B cell (primary cell): ENCODE data around the gene VIPR2. TPM values are rescaled to one million over a fixed set of nuclear protein-coding genes. Genes with fewer than 3 reads are reported as not detected.

Source experiments
- ATAC-seq: fragments of 200-7000 bp; cut with Tn5 transposase; one replicate; pipeline ENCODE4 v1.10.0; 2021; ENCODE audit warnings: low read depth, mild to moderate bottlenecking, moderate number of reproducible peaks, moderate library complexity
- CTCF ChIA-PET: fragments of 350-600 bp; sonication (Branson Sonifier 250); formaldehyde crosslinking; loops from one replicate; lab custom pipeline; 2021; ENCODE audit warnings: antibody characterized with exemption, inconsistent platforms; lab: Charles Lee
- POLR2A ChIA-PET: fragments of 350-600 bp; sonication (Branson Sonifier 250); formaldehyde crosslinking; loops from one replicate; lab custom pipeline; 2021; ENCODE audit warnings: antibody characterized with exemption; lab: Charles Lee
- DNase-seq: peaks from one replicate; pipeline ENCODE4 v3.0.0; 2013
- H2AFZ ChIP-seq: 2 replicates; pipeline ENCODE4 v1.6.1; 2012; ENCODE audit warnings: mild to moderate bottlenecking, low read depth, low read length; ENCODE audit not compliant: insufficient read depth, poor library complexity, severe bottlenecking
- H3K27ac ChIP-seq, 2 donors: 1 replicate in 1 of 2; 2 replicates in 1 of 2; pipeline ENCODE4 v1.5.1; 2012 to 2013; ENCODE audit warnings: low read length in 2 of 2, mild to moderate bottlenecking in 2 of 2, moderate library complexity in 1 of 2
- H3K27me3 ChIP-seq, 4 experiments: fragments of 200-600 bp in 1 of 4; sonication (generic) in 1 of 4; replicated peaks in 1 of 4; 1 replicate in 2 of 4; 2 replicates in 2 of 4; pipeline versions ENCODE4 v1.6.1 to v1.7.0; 2013 to 2016; ENCODE audit warnings: low read length in 3 of 4, mild to moderate bottlenecking in 2 of 4, mixed read lengths in 1 of 4, moderate library complexity in 1 of 4; ENCODE audit not compliant: insufficient read depth in 4 of 4, control insufficient read depth in 3 of 4; ENCODE audit errors: control extremely low read depth in 1 of 4
- H3K36me3 ChIP-seq, 2 experiments: replicated peaks in 1 of 2; 1 replicate in 1 of 2; 2 replicates in 1 of 2; pipeline versions ENCODE4 v1.6.1 to v1.7.1; 2013; ENCODE audit warnings: low read length in 1 of 2; ENCODE audit not compliant: insufficient read depth in 2 of 2, control insufficient read depth in 1 of 2; ENCODE audit errors: control extremely low read depth in 1 of 2, extremely low read depth in 1 of 2
- H3K4me1 ChIP-seq, 2 donors: fragments of 200-600 bp in 1 of 2; sonication (generic) in 1 of 2; 1 replicate in 1 of 2; 2 replicates in 1 of 2; pipeline versions ENCODE4 v1.5.1 to v1.6.1; 2013 to 2017; ENCODE audit warnings: low read length in 2 of 2; ENCODE audit not compliant: control insufficient read depth in 2 of 2, insufficient read depth in 2 of 2
- H3K4me2 ChIP-seq: replicated peaks from 2 replicates; pipeline ENCODE3; 2012; ENCODE audit warnings: mild to moderate bottlenecking, low read depth, low read length; ENCODE audit not compliant: poor library complexity, severe bottlenecking
- H3K4me3 ChIP-seq, 5 experiments: fragments of 200-600 bp in 1 of 5; sonication (generic) in 1 of 5; 1 replicate in 3 of 5; 2 replicates in 2 of 5; pipeline versions ENCODE4 v1.5.1 to v1.7.0; 2011 to 2016; ENCODE audit warnings: low read length in 4 of 5, mild to moderate bottlenecking in 4 of 5, low read depth in 2 of 5, control low read depth in 1 of 5, moderate library complexity in 1 of 5; ENCODE audit not compliant: insufficient read depth in 1 of 5; ENCODE audit errors: control extremely low read depth in 1 of 5, extremely low read depth in 1 of 5
- H3K79me2 ChIP-seq: fragments of 200-600 bp; sonication (generic); one replicate; pipeline ENCODE4 v1.6.0; 2016; ENCODE audit warnings: low read length; ENCODE audit not compliant: control insufficient read depth, insufficient read depth
- H3K9ac ChIP-seq: fragments of 200-600 bp; sonication (generic); 2 replicates; pipeline ENCODE4 v1.6.1; 2017; ENCODE audit warnings: mild to moderate bottlenecking, low read length, moderate library complexity
- H3K9me3 ChIP-seq, 3 donors: one replicate each; pipeline versions ENCODE4 v1.6.1 to v1.7.1; 2013; ENCODE audit warnings: low read length in 2 of 3; ENCODE audit not compliant: control insufficient read depth in 2 of 3, insufficient read depth in 1 of 3; ENCODE audit errors: control extremely low read depth in 1 of 3
- H4K20me1 ChIP-seq: 2 replicates; pipeline ENCODE4 v1.6.0; 2012; ENCODE audit warnings: mild to moderate bottlenecking, low read length; ENCODE audit not compliant: insufficient read depth, control insufficient read depth, poor library complexity, severe bottlenecking
- H3K27ac Mint-ChIP-seq: one replicate; pipeline ENCODE4 v1.8.0; 2021; ENCODE audit warnings: mixed read lengths
- H3K27me3 Mint-ChIP-seq: one replicate; pipeline ENCODE4 v1.8.0; 2021; ENCODE audit warnings: mixed read lengths
- H3K4me1 Mint-ChIP-seq: one replicate; pipeline ENCODE4 v1.8.0; 2021; ENCODE audit warnings: mixed read lengths
- H3K4me3 Mint-ChIP-seq: one replicate; pipeline ENCODE4 v1.8.0; 2021; ENCODE audit warnings: mixed read lengths
- H3K9me3 Mint-ChIP-seq: one replicate; pipeline ENCODE4 v1.8.0; 2022; ENCODE audit warnings: mixed read lengths; ENCODE audit not compliant: insufficient read depth
- CTCF ChIP-seq: fragments of 200-600 bp; IDR thresholded peaks from one replicate; pipeline ENCODE4 v1.8.0; 2022; ENCODE audit warnings: antibody characterized with exemption, mild to moderate bottlenecking
- EZH2 ChIP-seq: IDR thresholded peaks from 2 replicates; pipeline ENCODE4 v1.6.1; 2012; ENCODE audit warnings: borderline replicate concordance, low read depth, mild to moderate bottlenecking, moderate library complexity, low read length; ENCODE audit not compliant: insufficient read depth, poor library complexity, severe bottlenecking
- WGBS: methylation state at CpG from one replicate; pipeline ENCODE4 v1.1.5; 2013; ENCODE audit warnings: missing lambda C conversion rate; ENCODE audit not compliant: insufficient coverage; 5-methylcytosine and 5-hydroxymethylcytosine counted together
- intact Hi-C: fragments of 100-400 bp; cut with micrococcal nuclease; formaldehyde crosslinking; loops from one replicate; pipeline ENCODE4 v1.10.0; 2022
- polyA plus RNA-seq: library from polyadenylated mRNA; depleted of rRNA; stranded (reverse); fragments of >200 nt; gene quantifications from 2 replicates; pipeline ENCODE4 v1.2.3, GENCODE V29; 2012
- total RNA-seq, 2 donors: library from RNA; stranded (reverse); fragments of 120-200 nt in 1 of 2; gene quantifications; 1 replicate in 1 of 2; 2 replicates in 1 of 2; pipeline versions ENCODE4 v1.2.3 to v1.2.4, GENCODE V29; 2013 to 2022

Gene VIPR2
- total and polyA plus RNA-seq, 2 donors (not counting 1 experiment from before 2014, with no cell fraction given) = not detected

- Histone ChIP-seq H3K4me3 (no peak overlapping the region), H3K36me3 (no peaks in the 10 kb centered on the region), H3K27ac (no peak overlapping the region), H2AFZ (no peak overlapping the region), H3K4me2 (no peak overlapping the region), H3K79me2 (no peaks in the 10 kb centered on the region), H4K20me1 (no peaks in the 10 kb centered on the region), H3K27me3 (peaks cover 0 to 9% (median 0%) of the 10 kb centered on the region in 4 experiments), H3K9ac (no peak overlapping the region), H3K4me1 (no peaks in the 10 kb centered on the region), H3K9me3 (peaks cover 0 to 12% (median 0%) of the 10 kb centered on the region in 3 donors)
- no peak overlapping the region for H3K27ac Mint-ChIP-seq
- H3K9me3 Mint-ChIP-seq = no peaks in the 10 kb centered on the region
- no peaks in the 10 kb centered on the region for H3K4me1 Mint-ChIP-seq
- no peak overlapping the region for H3K4me3 Mint-ChIP-seq
- TF ChIP-seq CTCF = no peak
- TF ChIP-seq EZH2 = no peak
- CTCF ChIA-PET = no interaction called here
- ATAC-seq (no peak), DNase-seq (no peak)
- 75% methylated on average over 15 of the region's 17 CpGs for WGBS
- POLR2A ChIA-PET = no interaction called here
- intact Hi-C loops = no loop called here
- H3K27me3 Mint-ChIP-seq = peaks cover 7% of the 10 kb centered on the region
Observed at GRCh38 chr7:159117366-159118196, 27.1 kb downstream of the VIPR2 start.
